T-cell (primary cell): ENCODE measurements around the gene CREBRF. TPM values are rescaled to one million over a fixed set of nuclear protein-coding genes. Genes with fewer than 3 reads are reported as not detected.
A peak's percentile ranks its signal among the peaks of the same experiment; 100 is the strongest.

ENCODE experiments used
- ATAC-seq, 4 experiments: fragments of 200-7000 bp in 3 of 4; fragments of 150-1000 bp in 1 of 4; cut with Tn5 transposase; replicated peaks in 1 of 4; 1 replicate in 3 of 4; 2 replicates in 1 of 4; pipeline ENCODE4 v1.10.0; 2021; ENCODE audit warnings: moderate library complexity in 3 of 4, mild to moderate bottlenecking in 2 of 4, moderate number of reproducible peaks in 1 of 4
- CTCF ChIA-PET, 2 donors: fragments of 300-600 bp; sonication (Branson Sonifier 250); formaldehyde crosslinking; loops; one replicate each; lab custom pipeline; 2022; ENCODE audit warnings: antibody characterized with exemption in 2 of 2; lab: Charles Lee
- POLR2A ChIA-PET, 2 donors: fragments of 300-600 bp; sonication (Branson Sonifier 250); formaldehyde crosslinking; loops; one replicate each; lab custom pipeline; 2022; ENCODE audit warnings: antibody characterized with exemption in 2 of 2; lab: Charles Lee
- DNase-seq, 35 experiments: peaks; one replicate each; pipeline versions ENCODE4 v3.0.0 to v3.0.0-alpha.2; 2013 to 2023
- H3K27ac ChIP-seq: one replicate; pipeline ENCODE4 v1.5.1; 2013; ENCODE audit warnings: low read length
- H3K27me3 ChIP-seq, 2 experiments: replicated peaks in 1 of 2; 1 replicate in 1 of 2; 2 replicates in 1 of 2; pipeline versions ENCODE4 v1.6.1 to v1.7.0; 2013; ENCODE audit warnings: low read length in 1 of 2, mixed read lengths in 1 of 2; ENCODE audit not compliant: control insufficient read depth in 2 of 2, insufficient read depth in 2 of 2; ENCODE audit errors: extremely low read depth in 1 of 2
- H3K36me3 ChIP-seq, 2 donors: 1 replicate in 1 of 2; 2 replicates in 1 of 2; pipeline versions ENCODE4 v1.6.1 to v1.7.0; 2013; ENCODE audit warnings: low read length in 1 of 2; ENCODE audit not compliant: control insufficient read depth in 2 of 2, insufficient read depth in 1 of 2; ENCODE audit errors: extremely low read depth in 1 of 2
- H3K4me1 ChIP-seq, 2 experiments: 1 replicate in 1 of 2; 2 replicates in 1 of 2; pipeline versions ENCODE4 v1.6.1 to v1.7.0; 2013; ENCODE audit warnings: low read length in 2 of 2, mixed read lengths in 1 of 2; ENCODE audit not compliant: insufficient read depth in 2 of 2, control insufficient read depth in 1 of 2; ENCODE audit errors: extremely low read depth in 1 of 2
- H3K4me3 ChIP-seq, 2 donors: 1 replicate in 1 of 2; 2 replicates in 1 of 2; pipeline versions ENCODE4 v1.5.1 to v1.7.0; 2013; ENCODE audit warnings: mild to moderate bottlenecking in 2 of 2, low read length in 1 of 2, moderate library complexity in 1 of 2; ENCODE audit not compliant: control insufficient read depth in 1 of 2; ENCODE audit errors: extremely low read depth in 1 of 2
- H3K9me3 ChIP-seq: 2 replicates; pipeline ENCODE4 v1.7.0; 2013
- H3K27ac Mint-ChIP-seq, 2 donors: one replicate each; pipeline ENCODE4 v1.8.0; 2020 to 2021; ENCODE audit warnings: mild to moderate bottlenecking in 2 of 2, mixed read lengths in 2 of 2
- H3K27me3 Mint-ChIP-seq, 2 donors: one replicate each; pipeline ENCODE4 v1.8.0; 2021 to 2022; ENCODE audit warnings: mixed read lengths in 2 of 2
- H3K36me3 Mint-ChIP-seq: one replicate; pipeline ENCODE4 v1.8.0; 2021; ENCODE audit warnings: mixed read lengths
- H3K4me1 Mint-ChIP-seq, 3 donors: one replicate each; pipeline ENCODE4 v1.8.0; 2020 to 2022; ENCODE audit warnings: mixed read lengths in 3 of 3, mild to moderate bottlenecking in 1 of 3
- H3K4me3 Mint-ChIP-seq, 3 donors: one replicate each; pipeline ENCODE4 v1.8.0; 2020 to 2022; ENCODE audit warnings: mild to moderate bottlenecking in 3 of 3, mixed read lengths in 3 of 3, moderate library complexity in 3 of 3
- H3K9me3 Mint-ChIP-seq, 3 donors: one replicate each; pipeline ENCODE4 v1.8.0; 2020 to 2022; ENCODE audit warnings: mixed read lengths in 3 of 3
- WGBS: methylation state at CpG from one replicate; pipeline ENCODE4 v1.1.5; 2013; ENCODE audit warnings: missing lambda C conversion rate; ENCODE audit not compliant: insufficient coverage; 5-methylcytosine and 5-hydroxymethylcytosine counted together
- total RNA-seq, 35 experiments: library from RNA in 6 of 35; stranded (reverse) in 6 of 35; fragments of 120-200 nt in 1 of 35; gene quantifications; one replicate each; pipeline versions ENCODE4 v1.2.1 to v1.2.4 and lab custom pipeline; 2013 to 2026

Gene CREBRF
- total RNA-seq, 5 donors from 2014 or later (not counting 1 experiment from before 2014, with no cell fraction given), result 77.8 to 94.7 (median 89.7) TPM

- H3K9me3 ChIP-seq, result no peaks in the 10 kb centered on the region
- H3K4me3 ChIP-seq, result no peak overlapping the region
- H3K36me3 Mint-ChIP-seq, result no peaks in the 10 kb centered on the region
- no peak overlapping the region for H3K27ac ChIP-seq
- POLR2A ChIA-PET, result no interaction called here
- DNase-seq (no peak), ATAC-seq (no peak)
- CTCF ChIA-PET, result no interaction called here
- peaks cover 2 to 5% of the 10 kb centered on the region in 2 donors for H3K27me3 Mint-ChIP-seq
- peaks cover 7 to 10% of the 10 kb centered on the region in 2 experiments for H3K4me1 ChIP-seq
- no CpG with 5 or more reads among the region's 5 CpGs for WGBS
- H3K36me3 ChIP-seq, result no peaks in the 10 kb centered on the region
- H3K4me1 Mint-ChIP-seq, result peaks cover 18 to 26% (median 22%) of the 10 kb centered on the region in 3 donors
- no peak overlapping the region for H3K27ac Mint-ChIP-seq
- H3K9me3 Mint-ChIP-seq, result no peaks in the 10 kb centered on the region
- H3K4me3 Mint-ChIP-seq, result no peak overlapping the region
- no peaks in the 10 kb centered on the region for H3K27me3 ChIP-seq
Measured at GRCh38 chr5:173051746-173052145, 4.4 kb upstream of the CREBRF start.

- DNase-seq, result no peak
- WGBS, result 100% methylated on average over 1 of the region's 3 CpGs
- H3K4me1 Mint-ChIP-seq, result peaks cover 24 to 31% (median 26%) of the 10 kb centered on the region in 3 donors
- H3K27ac ChIP-seq, result no peak overlapping the region
- H3K9me3 ChIP-seq, result no peaks in the 10 kb centered on the region
- H3K27me3 Mint-ChIP-seq, result peaks cover 2 to 5% of the 10 kb centered on the region in 2 donors
- ChIA-PET CTCF (interaction anchor here in 1 of 2 donors (1.2 kb wide), 1 partner anchor 69 kb away, joined by 3 read pairs; no protein-coding TSS in a partner anchor), POLR2A (no interaction called here)
- no peak overlapping the region for H3K4me3 Mint-ChIP-seq
- no peaks in the 10 kb centered on the region for H3K36me3 ChIP-seq
- peaks cover 12 to 17% of the 10 kb centered on the region in 2 experiments for H3K4me1 ChIP-seq
- no peaks in the 10 kb centered on the region for H3K36me3 Mint-ChIP-seq
- H3K9me3 Mint-ChIP-seq, result no peaks in the 10 kb centered on the region
- H3K27me3 ChIP-seq, result no peaks in the 10 kb centered on the region
- ATAC-seq, result no peak
- H3K27ac Mint-ChIP-seq, result no peak overlapping the region
- no peak overlapping the region for H3K4me3 ChIP-seq
Measured at GRCh38 chr5:173053041-173053440, 3.1 kb upstream of the CREBRF start.

GRCh38 chr5:173055042-173055721, 970 bp upstream of the CREBRF start:
- H3K9me3 ChIP-seq, result no peaks in the 10 kb centered on the region
- H3K27me3 Mint-ChIP-seq, result peaks cover 2 to 5% of the 10 kb centered on the region in 2 donors
- H3K9me3 Mint-ChIP-seq, result no peaks in the 10 kb centered on the region
- H3K36me3 Mint-ChIP-seq, result peaks cover 3% of the 10 kb centered on the region
- ATAC-seq, result no peak
- H3K4me3 Mint-ChIP-seq, result peak overlapping the region; percentile 79 to 87 (median 85)
- 24% methylated on average over 5 of the region's 10 CpGs for WGBS
- peaks cover 0 to 4% of the 10 kb centered on the region in 2 donors for H3K36me3 ChIP-seq
- H3K27ac Mint-ChIP-seq, result peak overlapping the region; percentile 92 to 94
- H3K4me1 ChIP-seq, result peaks cover 23 to 27% of the 10 kb centered on the region in 2 experiments
- ChIA-PET POLR2A (no interaction called here), CTCF (interaction anchor here in 1 of 2 donors (1.1 kb wide), 1 partner anchor 71 kb away, joined by 4 read pairs; no protein-coding TSS in a partner anchor)
- peak overlapping the region; percentile 73 to 80 for H3K4me3 ChIP-seq
- no peaks in the 10 kb centered on the region for H3K27me3 ChIP-seq
- no peak for DNase-seq
- H3K4me1 Mint-ChIP-seq, result peaks cover 32 to 44% (median 33%) of the 10 kb centered on the region in 3 donors
- H3K27ac ChIP-seq, result peak overlapping the region; percentile 39

GRCh38 chr5:173055722-173055982, 500 bp upstream of the CREBRF start:
- Histone ChIP-seq H3K27me3 (no peaks in the 10 kb centered on the region), H3K36me3 (peaks cover 0 to 7% of the 10 kb centered on the region in 2 donors), H3K9me3 (no peaks in the 10 kb centered on the region), H3K4me1 (peaks cover 23 to 29% of the 10 kb centered on the region in 2 experiments), H3K27ac (peak overlapping the region; percentile 39), H3K4me3 (peak overlapping the region; percentile 73 to 80)
- H3K9me3 Mint-ChIP-seq, result no peaks in the 10 kb centered on the region
- peaks cover 35 to 49% (median 38%) of the 10 kb centered on the region in 3 donors for H3K4me1 Mint-ChIP-seq
- peaks cover 3% of the 10 kb centered on the region for H3K36me3 Mint-ChIP-seq
- POLR2A ChIA-PET, result no interaction called here
- CTCF ChIA-PET, result no interaction called here
- peak overlapping the region; percentile 92 to 94 for H3K27ac Mint-ChIP-seq
- ATAC-seq, result no peak
- peaks cover 2 to 5% of the 10 kb centered on the region in 2 donors for H3K27me3 Mint-ChIP-seq
- DNase-seq, result peak in 4 of 35 experiments; percentile 4 to 7 (median 4)
- peak overlapping the region; percentile 79 to 87 (median 85) for H3K4me3 Mint-ChIP-seq
- WGBS, result 0% methylated on average over 3 of the region's 11 CpGs

GRCh38 chr5:173056783-173057061, 570 bp downstream of the CREBRF start:
- Histone ChIP-seq H3K4me3 (peak overlapping the region; percentile 73 to 92), H3K27ac (peak overlapping the region; percentile 75), H3K36me3 (peaks cover 0 to 7% of the 10 kb centered on the region in 2 donors), H3K4me1 (peaks cover 23 to 29% of the 10 kb centered on the region in 2 experiments), H3K9me3 (no peaks in the 10 kb centered on the region), H3K27me3 (no peaks in the 10 kb centered on the region)
- peak; percentile 59 to 64 (median 60) for ATAC-seq
- Mint-ChIP-seq H3K4me1 (peaks cover 45 to 59% (median 47%) of the 10 kb centered on the region in 3 donors), H3K27ac (peak overlapping the region; percentile 86 to 90), H3K36me3 (peaks cover 3% of the 10 kb centered on the region), H3K9me3 (no peaks in the 10 kb centered on the region), H3K4me3 (peak overlapping the region; percentile 79 to 92 (median 90)), H3K27me3 (peaks cover under 1 to 5% of the 10 kb centered on the region in 2 donors)
- POLR2A ChIA-PET, result interaction anchor here (0.6 to 1.8 kb wide), 9 partner anchors 22 to 277 kb away, joined by 3 to 21 read pairs (median 4); partner anchors contain the start of genes ATP6V0E1 (in 2 of the 2) and BNIP1 (in 1 of the 2)
- DNase-seq, result peak in 10 of 35 experiments; percentile 81 to 90 (median 86)
- under 1% methylated on average over 24 of the region's 27 CpGs for WGBS
- CTCF ChIA-PET, result interaction anchor here in 1 of 2 donors (0.6 to 1.9 kb wide), 7 partner anchors 10 to 559 kb away, joined by 3 to 25 read pairs (median 6); partner anchors contain the start of gene ATP6V0E1

- no peaks in the 10 kb centered on the region for H3K27me3 ChIP-seq
- ChIA-PET CTCF (interaction anchor here (0.6 to 1.9 kb wide), 10 partner anchors 10 to 559 kb away, joined by 3 to 25 read pairs (median 4); partner anchors contain the start of gene ATP6V0E1 (in 1 of the 2)), POLR2A (interaction anchor here (0.6 to 1.8 kb wide), 12 partner anchors 9 to 1404 kb away, joined by 3 to 21 read pairs (median 4); partner anchors contain the start of genes ATP6V0E1 (in 2 of the 2) and BNIP1 (in 1 of the 2))
- peaks cover 23 to 29% of the 10 kb centered on the region in 2 experiments for H3K4me1 ChIP-seq
- peak; percentile 94 to 100 (median 98) for DNase-seq
- H3K27ac Mint-ChIP-seq, result peak overlapping the region; percentile 86 to 90
- H3K4me3 Mint-ChIP-seq, result peak overlapping the region; percentile 79 to 92 (median 90)
- H3K36me3 ChIP-seq, result peaks cover 0 to 7% of the 10 kb centered on the region in 2 donors
- peaks cover 46 to 64% (median 53%) of the 10 kb centered on the region in 3 donors for H3K4me1 Mint-ChIP-seq
- no peaks in the 10 kb centered on the region for H3K27me3 Mint-ChIP-seq
- peak overlapping the region; percentile 75 for H3K27ac ChIP-seq
- ATAC-seq, result peak; percentile 77 to 82 (median 80)
- H3K4me3 ChIP-seq, result peak overlapping the region; percentile 73 to 92
- H3K9me3 ChIP-seq, result no peaks in the 10 kb centered on the region
- H3K9me3 Mint-ChIP-seq, result no peaks in the 10 kb centered on the region
- 1% methylated on average over 27 of the region's 38 CpGs for WGBS
- H3K36me3 Mint-ChIP-seq, result peaks cover 6% of the 10 kb centered on the region
Measured at GRCh38 chr5:173057062-173057924, 1.1 kb downstream of the CREBRF start.
